ENCODE measurements around the gene TRPM4.

The TRPM4 gene

GRCh38 chr19:49113762-49114629, 43.6 kb upstream of the TRPM4 start, which contains the start of gene LIN7B:
Gene LIN7B (plus strand): TSS chr19:49114370. CDS start chr19:49114405, 35 bp downstream.
- TF ChIP-seq CTCF (conservative IDR thresholded peaks at IDR 0.05; ENCODE audit: low read length), result no peak
- H3K4me3 ChIP-seq (ENCODE audit: low read length), result peak within 1 kb of the TSS; percentile 78
- DNase-seq (ENCODE audit: low read depth), result peak; percentile 54

- peak; percentile 58 for DNase-seq (ENCODE audit: low read depth)
- H3K4me3 ChIP-seq (ENCODE audit: low read length), result peak overlapping the region; percentile 78
- TF ChIP-seq CTCF (conservative IDR thresholded peaks at IDR 0.05; ENCODE audit: low read length), result no peak
These were observed 42.8 kb upstream of the TRPM4 start for GRCh38 chr19:49114630-49115363.

GRCh38 chr19:49116544-49116943, 41.0 kb upstream of the TRPM4 start:
- DNase-seq (ENCODE audit: low read depth), result no peak
- no peak overlapping the region for H3K4me3 ChIP-seq (ENCODE audit: low read length)
- TF ChIP-seq CTCF (conservative IDR thresholded peaks at IDR 0.05; ENCODE audit: low read length), result no peak

- no peak for TF ChIP-seq CTCF (conservative IDR thresholded peaks at IDR 0.05; ENCODE audit: low read length)
- no peak for DNase-seq (ENCODE audit: low read depth)
- H3K4me3 ChIP-seq (ENCODE audit: low read length), result peak overlapping the region; percentile 79
These were observed 39.7 kb upstream of the TRPM4 start for GRCh38 chr19:49117677-49118564.

GRCh38 chr19:49118565-49119410, 38.8 kb upstream of the TRPM4 start, which contains the start of gene C19orf73:
Gene C19orf73 (minus strand): TSS chr19:49119143. CDS start chr19:49119022, 121 bp downstream.
- peak within 1 kb of the TSS; percentile 79 for H3K4me3 ChIP-seq (ENCODE audit: low read length)
- no peak for TF ChIP-seq CTCF (conservative IDR thresholded peaks at IDR 0.05; ENCODE audit: low read length)
- peak; percentile 91 for DNase-seq (ENCODE audit: low read depth)
